HT-29 (cell line): ENCODE results near the gene LRRC40. TPM values are rescaled to one million over a fixed set of nuclear protein-coding genes. Genes with fewer than 3 reads are reported as not detected.
A peak's percentile ranks its signal among the peaks of the same experiment; 100 is the strongest.
"Not testable (repeated sequence)": the region's sequence is repeated elsewhere in the genome, so short reads cannot be mapped to it uniquely, and the experiment has no call there.

ENCODE experiments used
- DNase-seq: peaks from one replicate; pipeline ENCODE4 v3.0.0-alpha.2; 2015; ENCODE audit warnings: low spot score
- total RNA-seq: library from RNA; depleted of rRNA; stranded (reverse); fragments of >200 nt; shearing (Covaris generic); gene quantifications from 2 replicates; pipeline ENCODE4 v1.2.3, GENCODE V29; 2014; rRNA removed

LRRC40 gene
- 5.8 and 7.5 TPM in 2 replicates for total RNA-seq

DNA sequence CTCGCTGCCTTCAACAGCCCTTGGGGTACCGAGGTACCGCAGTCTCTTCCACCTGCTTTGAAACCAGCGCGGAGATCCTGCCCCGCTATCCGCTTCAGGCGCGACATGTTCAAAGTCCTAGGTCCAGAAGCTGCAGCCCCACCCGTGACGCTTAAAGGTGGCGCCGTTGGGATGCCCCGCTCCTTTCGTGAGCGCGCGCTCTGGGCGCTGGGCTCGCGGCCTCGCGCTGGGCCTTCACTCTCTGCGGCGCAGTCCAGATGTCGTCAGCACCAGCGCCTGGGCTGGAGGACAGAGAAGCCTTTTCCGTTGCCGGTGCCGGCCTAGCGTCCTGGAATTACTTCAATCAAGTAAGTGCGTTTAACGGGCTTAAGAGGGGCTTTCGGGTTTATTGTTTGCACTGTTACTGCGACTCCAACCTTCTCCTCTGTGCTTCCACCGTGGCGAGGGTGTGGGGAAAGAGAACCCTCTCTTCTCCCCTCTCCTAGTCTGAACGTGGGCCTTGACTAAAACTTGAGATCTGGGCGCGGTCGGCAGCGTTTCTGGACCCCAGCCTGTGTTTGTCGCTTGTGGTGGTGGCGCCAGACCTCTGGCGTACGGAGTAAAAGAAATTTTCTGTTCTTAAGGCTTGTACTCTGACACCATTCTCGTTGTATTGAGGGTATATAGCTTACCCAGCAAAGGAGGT lies at the start of gene LRRC40:
Gene LRRC40, minus strand, starts transcription at position 146 of the 685 bp plus-strand sequence. Its CDS starts 39 bp downstream, at position 107.
- DNase-seq, result peak; percentile 96

DNA sequence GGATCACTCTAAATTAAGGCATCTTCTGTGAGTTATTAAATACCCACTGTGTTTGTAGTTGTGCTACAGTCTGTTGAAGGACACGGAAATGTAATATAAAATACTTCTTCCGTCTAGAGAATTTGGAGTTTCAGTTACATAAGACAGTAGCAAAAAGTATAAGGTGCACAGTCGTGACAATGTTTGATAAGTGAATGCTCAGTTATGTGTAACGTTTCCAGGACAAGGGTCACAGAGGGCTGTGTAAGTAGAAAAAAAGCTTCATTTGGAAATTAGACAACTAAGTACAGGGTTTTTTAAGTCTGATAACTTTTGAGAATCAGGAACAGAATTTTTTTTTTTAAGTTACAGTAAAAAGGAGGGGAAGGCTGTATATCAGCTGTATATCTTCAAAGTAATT lies 43.4 kb upstream of the LRRC40 start:
- DNase-seq, result no peak

- no peak for DNase-seq
Measured at GRCh38 chr1:70247768-70248167, 42.4 kb upstream of the LRRC40 start.

- no peak for DNase-seq
Measured at GRCh38 chr1:70247122-70247521, 41.7 kb upstream of the LRRC40 start.

- no peak for DNase-seq
Measured at GRCh38 chr1:70239940-70240339, 34.6 kb upstream of the LRRC40 start.

DNA sequence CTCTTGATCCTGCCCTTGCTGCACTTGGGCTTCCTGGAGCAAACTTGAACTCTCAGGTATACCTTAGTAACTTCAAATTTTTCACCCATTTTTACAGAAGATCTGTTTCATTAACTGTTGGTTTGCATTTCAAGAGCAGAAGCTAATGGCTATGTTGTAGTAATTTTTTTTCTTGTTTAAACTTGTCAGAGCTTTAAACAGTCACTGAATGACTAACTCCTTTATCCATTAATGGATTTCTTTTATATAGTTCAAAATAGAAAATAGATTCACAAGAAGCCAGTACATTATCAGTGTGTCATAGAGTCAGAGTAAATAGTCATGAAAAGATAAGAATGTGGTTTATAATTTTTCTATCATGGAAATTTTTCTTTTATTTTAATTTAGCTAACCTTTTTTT lies 29.4 kb upstream of the LRRC40 start:
- DNase-seq, result no peak

DNA sequence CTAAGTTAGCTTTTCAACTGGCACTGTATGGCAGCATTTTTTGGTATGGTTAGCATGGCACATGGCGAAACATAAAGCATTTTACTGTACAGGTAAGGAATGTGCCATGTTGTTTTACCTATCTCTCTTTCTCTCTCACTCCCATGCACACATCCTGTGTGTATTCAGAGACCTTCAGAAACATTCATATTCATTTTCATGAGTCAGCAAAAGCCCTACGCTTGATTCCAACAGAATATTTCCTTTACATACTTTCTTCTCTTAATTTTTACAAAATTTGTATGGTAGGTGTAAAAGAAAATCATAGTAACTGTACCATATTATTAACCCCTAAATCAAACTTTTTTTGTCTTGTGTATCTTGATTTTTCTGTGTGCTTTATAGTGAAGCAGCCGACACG lies 26.1 kb upstream of the LRRC40 start:
- DNase-seq, result no peak

DNA sequence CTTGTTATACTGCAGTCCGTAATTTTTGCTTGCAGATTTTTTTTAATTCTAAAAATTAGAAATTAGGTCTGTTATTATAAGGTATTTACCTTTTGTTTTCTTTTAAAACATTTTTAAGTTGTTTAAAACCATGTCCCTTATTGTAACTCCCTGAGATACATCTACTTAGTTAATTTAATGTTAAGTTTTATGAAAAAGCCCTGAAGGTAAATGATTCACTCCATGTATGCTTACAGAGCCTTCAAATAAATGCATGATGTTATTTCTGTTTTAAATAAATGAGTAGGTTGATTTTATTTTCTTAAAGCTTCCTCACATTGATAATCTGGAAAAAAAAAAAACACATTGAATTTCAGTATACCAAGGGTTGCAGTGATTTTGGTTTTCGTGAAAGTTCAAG lies 23.3 kb upstream of the LRRC40 start:
- DNase-seq, result no peak

DNA sequence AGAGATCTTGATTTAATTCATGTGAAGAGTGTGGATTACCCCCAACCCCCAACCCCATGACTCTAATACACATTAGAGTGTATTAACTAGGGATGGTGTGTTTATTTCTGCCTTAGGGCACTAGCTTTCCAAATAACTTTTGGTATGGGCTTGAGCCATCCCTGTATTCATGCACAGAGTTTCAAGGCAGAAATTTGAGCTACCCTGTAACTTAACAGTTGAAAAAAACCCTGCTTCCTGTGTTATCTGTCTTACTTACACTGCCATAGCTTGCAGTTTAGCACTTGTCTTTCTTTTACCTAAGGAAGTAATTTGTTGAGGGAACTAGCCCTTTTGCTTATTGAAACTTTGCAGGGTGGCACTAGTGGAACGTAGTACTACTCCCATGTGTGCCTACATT lies 22.1 kb upstream of the LRRC40 start:
- DNase-seq, result no peak

DNA sequence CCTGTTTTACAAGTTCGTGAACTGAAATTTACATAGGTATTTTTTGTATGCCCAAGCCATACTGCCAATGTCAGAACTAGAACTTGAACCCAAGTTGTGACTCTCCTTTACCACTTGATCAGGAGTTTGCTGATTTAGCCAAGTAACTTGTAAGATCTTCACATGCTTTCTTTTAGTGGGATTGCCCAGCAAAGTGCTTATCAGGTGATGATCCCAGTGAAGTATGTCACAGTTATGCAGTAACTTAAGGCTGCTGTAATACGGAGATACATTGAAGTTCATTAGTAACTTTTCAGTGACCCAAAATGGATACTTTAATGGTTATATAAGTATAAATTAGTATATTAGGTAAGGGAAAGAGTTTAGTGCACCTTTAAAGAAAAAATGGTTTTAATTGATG lies 19.6 kb upstream of the LRRC40 start:
- DNase-seq, result no peak

GRCh38 chr1:70222716-70223235 lies 17.4 kb upstream of the LRRC40 start:
- no peak for DNase-seq

GRCh38 chr1:70221238-70222121 lies 16.1 kb upstream of the LRRC40 start, which contains the start of gene SRSF11:
Gene SRSF11, plus strand, starts transcription at chr1:70221380. Its CDS starts 257 bp downstream, at chr1:70221637.
- DNase-seq, result peak; percentile 96

GRCh38 chr1:70220517-70221237 lies 15.3 kb upstream of the LRRC40 start:
- DNase-seq, result no peak

DNA sequence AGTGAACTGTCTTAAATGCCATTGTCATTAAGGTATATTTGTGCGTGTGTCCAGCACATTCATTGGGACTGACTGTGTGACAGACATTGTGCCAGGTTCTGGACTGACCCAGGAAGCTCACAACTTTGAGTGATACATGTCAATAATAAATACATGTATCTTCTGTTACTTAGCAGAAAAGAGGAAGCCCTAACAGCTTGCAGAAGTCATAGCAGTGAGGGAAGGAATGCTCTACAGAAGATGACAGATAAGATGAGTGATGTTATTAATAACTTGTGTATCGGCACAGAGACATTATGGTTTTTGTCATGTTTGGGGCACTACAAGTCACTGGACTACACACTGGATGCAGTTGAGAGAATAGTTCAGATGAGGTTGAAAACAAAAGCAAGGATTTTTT lies 14.6 kb upstream of the LRRC40 start:
- no peak for DNase-seq

- DNase-seq, result no peak
Measured at GRCh38 chr1:70211541-70211940, 6.2 kb upstream of the LRRC40 start.

DNA sequence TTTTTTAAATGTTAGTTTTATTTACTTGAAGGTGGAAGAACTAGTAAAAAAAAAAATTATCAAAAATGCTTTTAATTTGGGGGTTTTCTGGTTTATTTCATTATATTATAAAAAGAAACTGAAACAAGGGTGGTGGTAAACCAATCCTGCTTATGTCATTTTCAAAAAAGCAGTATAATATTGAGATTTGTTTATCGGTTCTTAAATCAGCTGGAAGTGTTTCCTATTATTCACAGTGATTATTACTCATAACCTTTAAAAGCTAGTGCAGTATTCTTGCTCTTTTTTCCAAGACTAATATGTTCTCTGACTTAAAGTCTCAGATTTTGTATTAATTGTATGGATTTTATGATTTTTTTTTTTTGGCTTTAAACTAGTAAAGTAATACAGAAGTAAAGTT lies 5.4 kb upstream of the LRRC40 start:
- DNase-seq, result no peak

- DNase-seq, result no peak
Measured at GRCh38 chr1:70208292-70208691, 2.9 kb upstream of the LRRC40 start.

GRCh38 chr1:70207492-70207891 lies 2.1 kb upstream of the LRRC40 start:
- DNase-seq, result no peak

- not testable (repeated sequence) for DNase-seq
Measured at GRCh38 chr1:70206833-70207232, 1.5 kb upstream of the LRRC40 start.

- no peak for DNase-seq
Measured at GRCh38 chr1:70205071-70205433, 327 bp downstream of the LRRC40 start.

GRCh38 chr1:70204600-70204999 lies 779 bp downstream of the LRRC40 start:
- DNase-seq, result peak; percentile 34

GRCh38 chr1:70204139-70204538 lies 1.2 kb downstream of the LRRC40 start:
- no peak for DNase-seq
